ENCODE measurements around the gene NCBP2.

NCBP2 gene

GRCh38 chr3:196968233-196969133 lies 26.2 kb upstream of the NCBP2 start, which contains the start of gene PIGZ:
Gene PIGZ (minus strand): TSS chr3:196968833. CDS start chr3:196952031, 16,802 bp downstream.
- TF ChIP-seq, protein P1, sequence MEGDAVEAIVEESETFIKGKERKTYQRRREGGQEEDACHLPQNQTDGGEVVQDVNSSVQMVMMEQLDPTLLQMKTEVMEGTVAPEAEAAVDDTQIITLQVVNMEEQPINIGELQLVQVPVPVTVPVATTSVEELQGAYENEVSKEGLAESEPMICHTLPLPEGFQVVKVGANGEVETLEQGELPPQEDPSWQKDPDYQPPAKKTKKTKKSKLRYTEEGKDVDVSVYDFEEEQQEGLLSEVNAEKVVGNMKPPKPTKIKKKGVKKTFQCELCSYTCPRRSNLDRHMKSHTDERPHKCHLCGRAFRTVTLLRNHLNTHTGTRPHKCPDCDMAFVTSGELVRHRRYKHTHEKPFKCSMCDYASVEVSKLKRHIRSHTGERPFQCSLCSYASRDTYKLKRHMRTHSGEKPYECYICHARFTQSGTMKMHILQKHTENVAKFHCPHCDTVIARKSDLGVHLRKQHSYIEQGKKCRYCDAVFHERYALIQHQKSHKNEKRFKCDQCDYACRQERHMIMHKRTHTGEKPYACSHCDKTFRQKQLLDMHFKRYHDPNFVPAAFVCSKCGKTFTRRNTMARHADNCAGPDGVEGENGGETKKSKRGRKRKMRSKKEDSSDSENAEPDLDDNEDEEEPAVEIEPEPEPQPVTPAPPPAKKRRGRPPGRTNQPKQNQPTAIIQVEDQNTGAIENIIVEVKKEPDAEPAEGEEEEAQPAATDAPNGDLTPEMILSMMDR (IDR thresholded peaks at IDR 0.05; ENCODE audit: extremely low read depth, missing control alignments): no peak

DNA sequence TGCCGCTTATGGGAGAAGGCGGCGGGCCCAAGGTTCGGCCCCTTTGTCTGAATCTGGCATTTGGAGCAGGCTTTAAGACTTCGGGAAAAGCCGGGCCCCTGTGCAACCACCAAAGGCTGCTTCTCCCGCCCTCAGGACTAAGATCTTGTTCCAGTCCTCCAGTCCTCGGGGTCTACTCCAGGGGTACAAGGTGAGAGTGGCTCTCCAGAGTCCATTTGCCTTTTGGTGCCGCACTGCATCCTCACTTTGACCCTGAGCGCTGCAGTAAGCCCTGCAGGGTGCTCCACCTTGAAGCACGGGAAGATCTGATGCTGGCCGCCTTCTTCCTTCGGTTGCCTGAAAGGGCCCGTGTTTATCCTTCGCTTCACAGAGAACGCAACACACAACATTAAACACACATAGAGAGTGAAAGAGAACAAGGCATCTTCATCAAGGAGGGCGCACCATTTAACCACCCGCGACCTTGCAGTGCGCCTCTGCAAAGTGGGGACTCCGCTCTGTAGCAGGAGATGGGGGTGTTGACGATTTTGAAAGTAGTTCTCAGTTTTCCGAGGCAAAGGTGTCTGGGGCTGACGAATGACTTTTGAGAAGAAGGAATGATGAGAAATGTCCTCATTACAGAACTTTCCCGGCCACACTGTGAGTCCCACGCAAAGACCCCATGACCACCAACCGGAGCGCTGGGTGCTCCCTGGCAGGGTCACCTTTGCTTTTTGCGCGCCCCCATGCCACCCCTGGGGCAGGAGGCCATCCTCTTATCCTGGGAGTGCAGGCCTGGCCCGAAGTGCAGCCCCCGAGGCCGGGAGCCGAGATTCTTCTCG lies 25.3 kb upstream of the NCBP2 start:
- DNase-seq (ENCODE audit: low spot score): no peak
- TF ChIP-seq, protein P1 (IDR thresholded peaks at IDR 0.05; ENCODE audit: extremely low read depth, missing control alignments): no peak

More at GRCh38 chr3:196968233-196969133, 26.2 kb upstream of the NCBP2 start, which contains the start of gene PIGZ:
- peak; percentile 90 for DNase-seq (ENCODE audit: low spot score)

DNA sequence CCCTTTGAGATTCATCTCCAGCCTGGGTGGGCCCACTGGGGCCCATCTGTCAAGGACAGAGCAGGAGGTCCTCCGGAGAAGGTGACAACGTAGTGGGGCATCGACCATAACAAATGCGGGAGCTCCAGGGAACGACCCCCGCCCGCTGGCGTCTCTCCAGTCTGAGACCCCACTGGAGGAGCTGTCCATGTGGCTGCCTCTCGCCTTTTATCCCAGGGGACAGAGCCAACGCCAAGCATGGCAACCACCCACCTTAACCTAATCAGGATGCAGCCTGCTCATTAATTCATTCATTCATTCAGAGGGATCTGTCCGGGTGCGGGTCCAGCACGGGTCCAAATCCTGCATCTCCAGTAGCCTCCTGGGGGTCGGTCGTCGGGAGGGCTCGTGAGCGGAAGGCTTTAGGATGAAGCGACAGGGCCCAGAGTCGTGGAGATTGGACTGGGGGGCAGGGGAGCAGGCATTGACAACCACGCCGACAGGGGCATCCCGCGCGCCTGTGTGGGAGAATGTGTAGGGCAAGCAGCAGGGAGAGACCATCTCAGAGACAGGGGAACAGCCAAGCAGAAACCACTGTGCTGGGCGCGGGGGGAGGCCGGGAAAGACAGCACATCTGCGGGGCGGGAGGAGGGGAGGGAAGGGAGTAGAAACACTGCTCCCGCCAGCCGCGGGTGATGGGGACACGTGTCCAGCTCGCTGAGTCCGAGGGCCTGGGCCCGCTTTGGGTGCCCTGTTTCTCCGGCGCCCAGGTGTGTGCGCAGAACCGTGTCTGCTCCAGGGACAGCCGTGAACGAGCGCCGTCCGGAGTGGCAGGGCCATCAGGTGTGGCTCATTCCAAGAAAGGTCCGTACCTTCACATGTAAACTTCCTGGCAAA lies 24.4 kb upstream of the NCBP2 start:
- TF ChIP-seq, protein P1 (IDR thresholded peaks at IDR 0.05; ENCODE audit: extremely low read depth, missing control alignments): no peak
- DNase-seq (ENCODE audit: low spot score): no peak

DNA sequence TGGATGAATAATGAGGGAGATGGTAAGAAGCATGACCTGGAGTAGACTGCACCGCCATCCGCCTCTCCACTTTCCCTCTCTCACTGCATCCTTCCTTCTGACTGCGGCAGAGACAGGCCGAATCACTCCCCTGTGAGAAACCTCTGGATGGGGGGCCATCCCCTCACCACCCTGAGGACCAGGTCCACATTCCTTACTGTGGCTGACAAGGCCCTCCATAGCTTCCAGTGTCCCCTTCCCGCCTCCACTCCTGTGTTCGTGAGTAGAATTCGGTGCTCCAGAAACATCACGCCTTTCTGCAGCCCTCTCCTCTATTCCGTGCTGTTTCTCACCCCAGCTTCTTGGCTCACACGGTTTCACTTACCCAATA lies 23.5 kb upstream of the NCBP2 start:
- TF ChIP-seq, protein P1 (IDR thresholded peaks at IDR 0.05; ENCODE audit: extremely low read depth, missing control alignments): no peak
- DNase-seq (ENCODE audit: low spot score): no peak

- TF ChIP-seq, protein P1 (IDR thresholded peaks at IDR 0.05; ENCODE audit: extremely low read depth, missing control alignments): no peak
- DNase-seq (ENCODE audit: low spot score): no peak
Observed at GRCh38 chr3:196965112-196965803, 22.9 kb upstream of the NCBP2 start.

DNA sequence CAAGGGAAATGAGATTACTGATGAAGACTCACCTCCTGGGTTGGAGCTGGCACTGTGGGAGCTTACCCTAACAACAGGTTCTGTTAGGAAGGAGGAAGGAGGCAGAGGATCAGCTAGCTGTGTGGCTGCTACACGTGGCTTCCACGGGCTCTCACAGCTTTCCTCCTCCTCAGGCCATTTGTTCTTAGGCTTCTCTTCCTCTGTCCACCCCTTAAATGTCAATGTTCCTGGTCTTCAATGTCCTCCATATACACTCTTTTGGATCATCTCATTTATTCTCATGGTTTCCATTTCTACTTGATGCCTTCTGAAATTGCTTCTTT lies 21.3 kb upstream of the NCBP2 start:
- TF ChIP-seq, protein P1 (IDR thresholded peaks at IDR 0.05; ENCODE audit: extremely low read depth, missing control alignments): no peak
- no peak for DNase-seq (ENCODE audit: low spot score)

All from GM20000 (cell line).